NT2/D1 (cell line): ENCODE measurements around the gene LRRC75A.

Experiments used
- DNase-seq: peaks from one replicate; pipeline ENCODE4 v3.0.0-alpha.2; 2011; ENCODE audit warnings: low read depth, low spot score
- H3K27me3 ChIP-seq: 2 replicates; pipeline ENCODE4 v1.6.0; 2011; ENCODE audit warnings: mild to moderate bottlenecking; ENCODE audit not compliant: insufficient read length, insufficient read depth
- H3K36me3 ChIP-seq: 2 replicates; pipeline ENCODE4 v1.6.1; 2011; ENCODE audit warnings: mild to moderate bottlenecking, low read length, mixed read lengths; ENCODE audit not compliant: insufficient read depth, insufficient read length
- H3K4me1 ChIP-seq: 2 replicates; pipeline ENCODE4 v1.5.1; 2011; ENCODE audit not compliant: insufficient read depth, insufficient read length
- H3K4me3 ChIP-seq: 2 replicates; pipeline ENCODE4 v1.5.1; 2011; ENCODE audit warnings: low read depth; ENCODE audit not compliant: insufficient read length
- H3K9ac ChIP-seq: 2 replicates; pipeline ENCODE4 v1.6.0; 2011; ENCODE audit warnings: low read depth; ENCODE audit not compliant: insufficient read length
- H3K9me3 ChIP-seq: 2 replicates; pipeline ENCODE4 v1.5.1; 2011; ENCODE audit warnings: mild to moderate bottlenecking, low read length; ENCODE audit not compliant: insufficient read depth
- SUZ12 ChIP-seq: IDR thresholded peaks from 2 replicates; pipeline ENCODE4 v1.6.1; 2011; ENCODE audit not compliant: insufficient read length, insufficient read depth; ENCODE audit errors: extremely low read depth
- YY1 ChIP-seq: IDR thresholded peaks from 2 replicates; pipeline ENCODE4 v1.6.1; 2011; ENCODE audit not compliant: insufficient read length, insufficient read depth
- ZNF274 ChIP-seq: IDR thresholded peaks from 2 replicates; pipeline ENCODE4 v1.6.1; 2011; ENCODE audit warnings: mild to moderate bottlenecking, low read depth, low read length

LRRC75A gene

GRCh38 chr17:16470265-16470664 is 21.7 kb downstream of the LRRC75A start:
- Histone ChIP-seq H3K4me1 (peaks cover 12% of the 10 kb centered on the region), H3K27me3 (peaks cover 3% of the 10 kb centered on the region), H3K36me3 (no peaks in the 10 kb centered on the region), H3K9ac (no peak overlapping the region), H3K9me3 (no peaks in the 10 kb centered on the region), H3K4me3 (no peak overlapping the region)
- TF ChIP-seq YY1 (no peak), SUZ12 (no peak), ZNF274 (no peak)
- no peak for DNase-seq

- TF ChIP-seq ZNF274: no peak
- TF ChIP-seq YY1: no peak
- TF ChIP-seq SUZ12: no peak
- peaks cover 3% of the 10 kb centered on the region for H3K27me3 ChIP-seq
- DNase-seq: no peak
- H3K4me3 ChIP-seq: no peak overlapping the region
- H3K36me3 ChIP-seq: no peaks in the 10 kb centered on the region
- H3K9ac ChIP-seq: no peak overlapping the region
- no peaks in the 10 kb centered on the region for H3K9me3 ChIP-seq
- H3K4me1 ChIP-seq: peaks cover 14% of the 10 kb centered on the region
Measured at GRCh38 chr17:16468428-16468992, 23.5 kb downstream of the LRRC75A start.

GRCh38 chr17:16467886-16468285 is 24.1 kb downstream of the LRRC75A start:
- Histone ChIP-seq H3K9me3 (no peaks in the 10 kb centered on the region), H3K9ac (no peak overlapping the region)

GRCh38 chr17:16467044-16467443 is 24.9 kb downstream of the LRRC75A start:
- TF ChIP-seq ZNF274: no peak
- no peak for TF ChIP-seq SUZ12
- TF ChIP-seq YY1: no peak
- Histone ChIP-seq H3K9me3 (no peaks in the 10 kb centered on the region), H3K4me3 (no peak overlapping the region), H3K36me3 (peaks cover 2% of the 10 kb centered on the region), H3K4me1 (peaks cover 13% of the 10 kb centered on the region), H3K27me3 (peaks cover 3% of the 10 kb centered on the region), H3K9ac (no peak overlapping the region)
- DNase-seq: no peak

More at GRCh38 chr17:16467886-16468285, 24.1 kb downstream of the LRRC75A start:
- peaks cover 3% of the 10 kb centered on the region for H3K27me3 ChIP-seq
- DNase-seq: no peak
- H3K4me3 ChIP-seq: no peak overlapping the region
- H3K36me3 ChIP-seq: no peaks in the 10 kb centered on the region
- peaks cover 8% of the 10 kb centered on the region for H3K4me1 ChIP-seq
- no peak for TF ChIP-seq YY1
- TF ChIP-seq ZNF274: no peak

GRCh38 chr17:16466407-16466806 is 25.6 kb downstream of the LRRC75A start:
- Histone ChIP-seq H3K9ac (no peak overlapping the region), H3K9me3 (no peaks in the 10 kb centered on the region), H3K27me3 (peaks cover 3% of the 10 kb centered on the region), H3K4me3 (no peak overlapping the region), H3K36me3 (peaks cover 3% of the 10 kb centered on the region), H3K4me1 (peaks cover 13% of the 10 kb centered on the region)
- no peak for TF ChIP-seq ZNF274
- TF ChIP-seq YY1: no peak
- TF ChIP-seq SUZ12: no peak
- DNase-seq: no peak

- H3K4me3 ChIP-seq: no peak overlapping the region
- TF ChIP-seq YY1: no peak
- no peak for TF ChIP-seq ZNF274
- TF ChIP-seq SUZ12: no peak
- peaks cover 13% of the 10 kb centered on the region for H3K4me1 ChIP-seq
- no peak overlapping the region for H3K9ac ChIP-seq
- no peaks in the 10 kb centered on the region for H3K9me3 ChIP-seq
- no peak for DNase-seq
- H3K27me3 ChIP-seq: peaks cover 3% of the 10 kb centered on the region
- peaks cover 5% of the 10 kb centered on the region for H3K36me3 ChIP-seq
Measured at GRCh38 chr17:16465861-16466338, 26.1 kb downstream of the LRRC75A start.

- Histone ChIP-seq H3K9me3 (no peaks in the 10 kb centered on the region), H3K4me3 (no peak overlapping the region), H3K4me1 (peaks cover 12% of the 10 kb centered on the region), H3K36me3 (peaks cover 6% of the 10 kb centered on the region), H3K9ac (no peak overlapping the region), H3K27me3 (peaks cover 3% of the 10 kb centered on the region)
- TF ChIP-seq YY1: no peak
- TF ChIP-seq ZNF274: no peak
- TF ChIP-seq SUZ12: no peak
- DNase-seq: no peak
Measured at GRCh38 chr17:16465052-16465312, 27.0 kb downstream of the LRRC75A start.
